Endothelial cell (in vitro differentiated cells): Measurements from ENCODE around the gene PRKCG. TPM values are rescaled to one million over a fixed set of nuclear protein-coding genes. Genes with fewer than 3 reads are reported as not detected.
"Not testable (repeated sequence)": the region's sequence is repeated elsewhere in the genome, so short reads cannot be mapped to it uniquely, and the experiment has no call there.

Source experiments
- DNase-seq: peaks from one replicate; pipeline ENCODE4 v3.0.0; 2021; ENCODE audit warnings: low spot score
- H3K27ac Mint-ChIP-seq: one replicate; pipeline ENCODE4 v1.8.0; 2021; ENCODE audit warnings: mixed read lengths, inconsistent platforms; ENCODE audit not compliant: unreplicated experiment
- H3K27me3 Mint-ChIP-seq: one replicate; pipeline ENCODE4 v1.8.0; 2021; ENCODE audit warnings: mild to moderate bottlenecking, moderate library complexity, mixed read lengths, inconsistent platforms; ENCODE audit not compliant: unreplicated experiment
- H3K36me3 Mint-ChIP-seq: one replicate; pipeline ENCODE4 v1.8.0; 2021; ENCODE audit warnings: mild to moderate bottlenecking, low read depth, mixed read lengths, inconsistent platforms; ENCODE audit not compliant: unreplicated experiment
- H3K4me1 Mint-ChIP-seq: one replicate; pipeline ENCODE4 v1.8.0; 2021; ENCODE audit warnings: mild to moderate bottlenecking, mixed read lengths, inconsistent platforms; ENCODE audit not compliant: unreplicated experiment
- H3K4me3 Mint-ChIP-seq: one replicate; pipeline ENCODE4 v1.8.0; 2021; ENCODE audit warnings: mild to moderate bottlenecking, mixed read lengths, inconsistent platforms; ENCODE audit not compliant: unreplicated experiment
- H3K9me3 Mint-ChIP-seq: one replicate; pipeline ENCODE4 v1.8.0; 2021; ENCODE audit warnings: mixed read lengths, inconsistent platforms; ENCODE audit not compliant: unreplicated experiment
- long read RNA-seq: library from polyadenylated mRNA; unstranded; transcript quantifications from one replicate; pipeline ENCODE4 v2.0.0, GENCODE V29; 2020; ENCODE audit not compliant: unreplicated experiment
- total RNA-seq: library from RNA; stranded (reverse); fragmentation: NEBNext Ultra II Directional; extraction: Animal tissue kit (Norgen Biotek cat#: 25700); gene quantifications from one replicate; pipeline ENCODE4 v1.2.1, GENCODE V29; 2021; ENCODE audit not compliant: unreplicated experiment
- TF ChIP-seq, protein P1 (sequence below): fragments of 200-600 bp; sonication (generic); IDR thresholded peaks from one replicate; pipeline ENCODE4 v1.5.0; 2021; ENCODE audit warnings: antibody characterized with exemption; ENCODE audit not compliant: unreplicated experiment

Gene PRKCG
- total RNA-seq, result 0.92 TPM
- long read RNA-seq, result 0 reads

DNA sequence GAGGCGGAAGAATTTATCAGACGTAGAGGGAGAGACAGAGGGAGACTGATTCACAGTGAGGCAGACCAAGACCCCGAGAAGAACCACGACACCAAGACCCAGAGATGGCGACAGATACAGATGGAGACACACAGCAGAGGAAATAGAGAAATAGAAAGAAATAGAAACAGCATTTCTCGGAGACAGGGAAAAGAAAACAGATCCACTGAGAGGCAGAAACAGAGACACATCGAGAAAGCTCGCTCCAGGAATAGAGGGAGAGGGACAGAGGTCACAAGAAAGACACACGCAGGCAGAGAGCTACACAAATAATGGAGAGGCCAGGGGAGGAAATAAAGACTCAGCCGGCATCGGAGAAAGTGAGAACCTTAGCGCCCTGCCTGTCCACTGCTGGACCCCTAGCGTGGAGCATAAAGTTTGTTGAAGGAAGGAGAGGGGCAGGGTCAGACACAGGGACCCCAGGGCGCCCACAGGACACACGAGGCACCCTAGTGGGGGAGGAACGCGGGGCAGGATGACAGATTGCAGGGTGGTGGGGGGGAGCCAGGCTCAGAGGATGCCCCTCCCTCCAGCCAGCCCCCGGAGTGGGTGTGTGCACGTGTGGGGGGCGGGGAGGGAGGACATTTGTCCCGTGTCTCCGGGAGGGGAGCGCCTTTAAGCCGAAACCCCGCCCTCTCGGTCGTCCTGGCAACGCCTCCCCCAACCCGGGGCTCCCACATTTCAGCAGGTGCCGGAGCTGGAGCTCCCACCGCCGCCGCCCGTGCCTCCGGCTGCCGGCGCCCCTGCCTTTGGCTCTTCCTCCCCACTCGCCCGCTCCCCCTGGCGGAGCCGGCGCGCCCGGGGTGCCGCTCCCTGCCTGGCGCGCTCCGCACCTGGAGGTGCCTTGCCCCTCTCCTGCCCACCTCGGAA lies at the start of gene PRKCG:
PRKCG (plus strand) TSS at position 716 of the 909 bp plus-strand sequence. CDS start 298 bp downstream, outside the sequence.
- H3K4me3 Mint-ChIP-seq, result peak within 1 kb of the TSS; percentile 25
- TF ChIP-seq, protein P1, sequence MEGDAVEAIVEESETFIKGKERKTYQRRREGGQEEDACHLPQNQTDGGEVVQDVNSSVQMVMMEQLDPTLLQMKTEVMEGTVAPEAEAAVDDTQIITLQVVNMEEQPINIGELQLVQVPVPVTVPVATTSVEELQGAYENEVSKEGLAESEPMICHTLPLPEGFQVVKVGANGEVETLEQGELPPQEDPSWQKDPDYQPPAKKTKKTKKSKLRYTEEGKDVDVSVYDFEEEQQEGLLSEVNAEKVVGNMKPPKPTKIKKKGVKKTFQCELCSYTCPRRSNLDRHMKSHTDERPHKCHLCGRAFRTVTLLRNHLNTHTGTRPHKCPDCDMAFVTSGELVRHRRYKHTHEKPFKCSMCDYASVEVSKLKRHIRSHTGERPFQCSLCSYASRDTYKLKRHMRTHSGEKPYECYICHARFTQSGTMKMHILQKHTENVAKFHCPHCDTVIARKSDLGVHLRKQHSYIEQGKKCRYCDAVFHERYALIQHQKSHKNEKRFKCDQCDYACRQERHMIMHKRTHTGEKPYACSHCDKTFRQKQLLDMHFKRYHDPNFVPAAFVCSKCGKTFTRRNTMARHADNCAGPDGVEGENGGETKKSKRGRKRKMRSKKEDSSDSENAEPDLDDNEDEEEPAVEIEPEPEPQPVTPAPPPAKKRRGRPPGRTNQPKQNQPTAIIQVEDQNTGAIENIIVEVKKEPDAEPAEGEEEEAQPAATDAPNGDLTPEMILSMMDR, result no peak
- peak; percentile 59 for DNase-seq

GRCh38 chr19:53832861-53833260 lies 49.1 kb upstream of the PRKCG start:
- H3K4me3 Mint-ChIP-seq, result peak overlapping the region; percentile 9
- not testable (repeated sequence) for H3K36me3 Mint-ChIP-seq, H3K9me3 Mint-ChIP-seq, H3K27me3 Mint-ChIP-seq, DNase-seq
- peak overlapping the region; percentile 44 for H3K27ac Mint-ChIP-seq
- peaks cover 24% of the 10 kb centered on the region for H3K4me1 Mint-ChIP-seq

More for the DNA sequence above, at the start of gene PRKCG:
- Mint-ChIP-seq H3K27me3 (peaks cover 23% of the 10 kb centered on the region), H3K4me1 (peaks cover 14% of the 10 kb centered on the region), H3K27ac (no peak within 1 kb of the TSS), H3K36me3 (peaks cover 17% of the 10 kb centered on the region), H3K9me3 (no peaks in the 10 kb centered on the region)

GRCh38 chr19:53838446-53838845 lies 43.6 kb upstream of the PRKCG start:
- not testable (repeated sequence) for H3K27ac Mint-ChIP-seq, H3K36me3 Mint-ChIP-seq, DNase-seq, H3K27me3 Mint-ChIP-seq, H3K9me3 Mint-ChIP-seq, H3K4me3 Mint-ChIP-seq
- peaks cover 20% of the 10 kb centered on the region for H3K4me1 Mint-ChIP-seq

DNA sequence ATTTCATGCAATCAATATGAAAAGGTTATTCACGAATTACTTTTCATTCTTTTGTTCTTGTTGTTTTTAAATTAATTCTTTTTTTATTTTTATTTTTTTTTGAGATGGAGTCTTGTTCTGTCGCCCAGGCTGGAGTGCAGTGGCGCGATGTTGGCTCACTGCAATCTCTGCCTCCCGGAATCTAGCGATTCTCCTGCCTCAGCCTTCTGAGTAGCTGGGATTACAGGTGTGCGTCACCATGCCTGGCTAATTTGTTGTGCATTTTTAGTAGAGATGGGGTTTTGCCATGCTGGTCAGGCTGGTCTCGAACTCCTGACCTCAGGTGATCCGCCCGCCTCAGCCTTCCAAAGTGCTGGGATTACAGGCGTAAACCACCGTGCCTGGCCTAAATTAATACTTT lies 41.8 kb upstream of the PRKCG start:
- DNase-seq, H3K9me3 Mint-ChIP-seq, H3K27ac Mint-ChIP-seq, H3K36me3 Mint-ChIP-seq, H3K4me3 Mint-ChIP-seq, H3K27me3 Mint-ChIP-seq: not testable (repeated sequence)
- peaks cover 15% of the 10 kb centered on the region for H3K4me1 Mint-ChIP-seq

- H3K36me3 Mint-ChIP-seq, H3K27ac Mint-ChIP-seq, H3K4me3 Mint-ChIP-seq, H3K27me3 Mint-ChIP-seq, H3K9me3 Mint-ChIP-seq, DNase-seq: not testable (repeated sequence)
- H3K4me1 Mint-ChIP-seq, result peaks cover 14% of the 10 kb centered on the region
Observed at GRCh38 chr19:53840914-53841313, 41.1 kb upstream of the PRKCG start.

DNA sequence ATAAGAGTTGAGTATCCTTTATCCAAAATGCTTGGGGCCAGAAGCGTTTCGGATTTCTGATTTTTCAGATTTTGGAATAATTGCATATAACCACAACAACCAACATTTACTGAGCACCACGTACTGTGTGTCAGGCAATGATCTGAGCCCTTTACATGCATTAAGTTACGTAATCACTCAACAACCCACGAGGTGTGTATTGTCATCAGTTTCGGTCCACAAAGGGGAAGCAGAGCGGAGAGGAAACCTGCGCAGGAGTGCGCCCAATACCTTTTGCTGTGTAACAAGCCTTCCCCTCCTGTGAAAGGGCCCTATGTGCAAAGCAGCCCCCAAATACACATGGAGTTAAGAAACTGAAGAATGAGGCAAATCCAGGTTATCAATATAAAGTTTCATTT lies 37.1 kb upstream of the PRKCG start:
- Mint-ChIP-seq H3K27me3 (no peaks in the 10 kb centered on the region), H3K9me3 (no peaks in the 10 kb centered on the region), H3K4me1 (peaks cover 8% of the 10 kb centered on the region), H3K27ac (no peak overlapping the region), H3K4me3 (no peak overlapping the region), H3K36me3 (no peaks in the 10 kb centered on the region)
- TF ChIP-seq, protein P1, result no peak
- no peak for DNase-seq

DNA sequence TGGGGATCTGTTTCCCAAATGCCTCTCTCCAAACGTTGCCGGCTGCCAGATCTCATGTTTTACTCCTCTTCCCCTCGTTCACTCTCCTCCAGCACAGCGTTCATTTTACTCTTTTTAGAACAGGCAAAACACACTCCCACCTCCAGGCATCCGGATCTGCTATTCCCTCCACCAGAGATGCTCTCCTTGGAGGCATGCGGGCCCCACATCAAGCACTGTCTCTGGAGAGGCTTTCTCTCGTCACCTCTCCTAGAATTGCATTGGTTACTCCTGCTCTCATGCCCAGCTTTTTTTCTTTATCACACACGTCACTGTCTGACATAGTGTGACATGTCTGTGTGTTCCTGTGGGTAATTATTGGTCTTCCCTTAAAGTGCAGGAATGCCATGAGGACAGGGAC lies 34.4 kb upstream of the PRKCG start:
- no peak overlapping the region for H3K27ac Mint-ChIP-seq

More for the DNA sequence above, 34.4 kb upstream of the PRKCG start:
- no peaks in the 10 kb centered on the region for H3K36me3 Mint-ChIP-seq
- TF ChIP-seq, protein P1, result no peak
- H3K4me3 Mint-ChIP-seq, result no peak overlapping the region
- no peak for DNase-seq
- no peaks in the 10 kb centered on the region for H3K27me3 Mint-ChIP-seq
- peaks cover 4% of the 10 kb centered on the region for H3K4me1 Mint-ChIP-seq
- H3K9me3 Mint-ChIP-seq, result no peaks in the 10 kb centered on the region
